Neural progenitor cell (in vitro differentiated cells): ENCODE measurements around the gene OR3A3.
"Not testable (repeated sequence)": the region's sequence is repeated elsewhere in the genome, so short reads cannot be mapped to it uniquely, and the experiment has no call there.

Experiments
- CTCF ChIP-seq: fragments of 200-600 bp; sonication (generic); IDR thresholded peaks from 2 replicates; pipeline ENCODE4 v1.5.1; 2017; ENCODE audit warnings: antibody characterized with exemption, mild to moderate bottlenecking
- EZH2 ChIP-seq: fragments of 200-600 bp; sonication (generic); IDR thresholded peaks from 2 replicates; pipeline ENCODE4 v1.6.1; 2017; ENCODE audit warnings: antibody characterized with exemption, mild to moderate bottlenecking, moderate library complexity
- EZH2phosphoT487 ChIP-seq: fragments of 200-600 bp; sonication (generic); IDR thresholded peaks from 2 replicates; pipeline ENCODE4 v1.6.1; 2017; ENCODE audit warnings: antibody characterized with exemption

GRCh38 chr17:3433215-3433614 lies 22.0 kb downstream of the OR3A3 start:
- not testable (repeated sequence) for TF ChIP-seq EZH2, CTCF, EZH2phosphoT487
